Subcutaneous adipose tissue (tissue), 4 donors: ENCODE measurements around the gene TMEM95. TPM values are rescaled to one million over a fixed set of nuclear protein-coding genes. Genes with fewer than 3 reads are reported as not detected.

Experiments used
- CTCF ChIP-seq: fragments of 450-650 bp; IDR thresholded peaks from one replicate; pipeline ENCODE4 v1.5.1; 2016; ENCODE audit warnings: low read depth, mild to moderate bottlenecking, control low read depth, antibody characterized with exemption, moderate library complexity
- total RNA-seq, 4 donors: library from RNA; depleted of rRNA; stranded (reverse); fragments of >200 nt; gene quantifications; one replicate each; pipeline ENCODE4 v1.1.0, GENCODE V29; 2016

Gene TMEM95
- total RNA-seq, 4 donors from 2014 or later: not detected

GRCh38 chr17:7392696-7393612 is 38.0 kb downstream of the TMEM95 start:
- no peak for TF ChIP-seq CTCF

DNA sequence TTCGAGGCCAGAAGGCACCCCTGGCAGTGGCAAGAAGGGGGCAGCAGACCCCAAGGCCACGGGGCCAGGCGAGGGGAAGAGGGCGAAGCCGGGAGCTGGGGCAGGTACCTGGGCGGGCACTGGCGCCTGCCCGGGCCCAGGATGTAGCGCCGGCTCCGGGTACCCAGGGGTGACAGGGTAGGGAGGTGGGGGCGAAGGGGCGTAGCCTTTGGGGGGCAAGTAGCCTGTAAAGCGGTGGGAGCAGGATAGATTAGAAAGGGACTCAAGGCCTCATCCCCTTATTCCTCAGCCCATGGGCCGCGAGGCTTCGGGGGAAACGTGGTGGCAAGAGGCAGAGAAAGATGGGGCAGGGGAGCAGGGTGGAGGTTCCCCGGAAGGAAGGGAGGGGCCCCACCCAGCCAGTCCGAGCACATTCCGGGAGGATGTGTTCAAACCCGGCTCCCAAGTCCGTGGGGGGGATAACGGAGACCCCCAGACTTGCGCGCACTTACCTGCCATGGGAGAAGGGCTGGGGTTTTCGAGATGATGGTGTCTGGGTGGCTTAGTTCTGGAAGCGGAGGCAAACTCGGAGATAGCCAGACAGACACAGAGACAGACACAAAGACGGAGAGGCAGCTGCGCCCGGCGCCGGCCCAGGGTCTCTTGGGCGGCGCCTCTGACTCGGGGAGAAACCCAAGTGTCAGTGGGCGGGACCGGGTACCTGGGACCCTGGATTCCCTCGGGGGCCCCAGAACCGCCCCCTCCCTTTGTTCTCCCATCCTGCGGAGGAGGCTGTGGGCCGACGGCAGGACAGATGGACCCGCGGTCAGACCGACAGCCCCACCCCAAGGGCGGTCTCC is 38.9 kb downstream of the TMEM95 start:
- TF ChIP-seq CTCF: no peak

DNA sequence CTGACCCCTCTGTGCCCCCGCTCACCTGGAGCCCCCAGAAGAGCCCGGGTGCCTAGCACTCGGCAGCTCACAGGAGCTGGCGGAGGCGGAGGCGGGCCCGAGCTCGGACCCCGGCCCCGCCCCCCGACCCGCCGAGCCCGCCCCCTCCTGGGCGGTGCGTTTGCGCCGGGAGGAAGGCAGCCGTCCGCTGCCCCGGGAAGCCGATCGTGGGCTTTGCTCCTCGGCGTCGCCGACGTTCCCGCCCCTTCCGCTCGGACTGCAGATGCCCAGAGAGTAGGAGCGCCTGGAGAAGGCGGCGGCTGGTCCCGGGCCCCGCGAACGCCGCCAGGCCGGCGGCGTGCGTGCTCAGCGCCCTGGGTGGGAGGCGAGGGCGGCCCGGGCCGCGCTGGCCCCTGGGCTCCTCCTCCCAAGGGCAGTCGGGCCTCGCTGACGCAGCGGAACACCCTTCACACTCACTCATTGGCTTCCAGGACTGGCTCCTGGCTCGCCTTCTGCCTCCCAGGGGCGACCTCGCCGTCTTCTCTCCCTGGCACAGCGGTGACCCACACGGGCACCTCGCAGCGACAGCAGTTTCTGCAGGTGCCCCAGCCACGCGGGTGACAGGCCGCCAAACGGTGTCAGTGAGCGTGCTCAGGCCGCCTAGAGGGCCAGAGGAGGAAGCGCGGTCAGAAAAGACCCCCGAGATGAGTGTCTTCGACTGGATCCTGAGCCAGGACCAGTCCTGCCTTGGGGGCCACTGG is 39.7 kb downstream of the TMEM95 start, which contains the start of gene PLSCR3:
Gene PLSCR3 (minus strand): TSS at position 74 of the 740 bp plus-strand sequence. CDS start 415 bp downstream, outside the sequence.
- no peak for TF ChIP-seq CTCF

- TF ChIP-seq CTCF: no peak
Observed at GRCh38 chr17:7396147-7396546, 41.2 kb downstream of the TMEM95 start.

- TF ChIP-seq CTCF: no peak
Observed at GRCh38 chr17:7398612-7399011, 43.7 kb downstream of the TMEM95 start.

DNA sequence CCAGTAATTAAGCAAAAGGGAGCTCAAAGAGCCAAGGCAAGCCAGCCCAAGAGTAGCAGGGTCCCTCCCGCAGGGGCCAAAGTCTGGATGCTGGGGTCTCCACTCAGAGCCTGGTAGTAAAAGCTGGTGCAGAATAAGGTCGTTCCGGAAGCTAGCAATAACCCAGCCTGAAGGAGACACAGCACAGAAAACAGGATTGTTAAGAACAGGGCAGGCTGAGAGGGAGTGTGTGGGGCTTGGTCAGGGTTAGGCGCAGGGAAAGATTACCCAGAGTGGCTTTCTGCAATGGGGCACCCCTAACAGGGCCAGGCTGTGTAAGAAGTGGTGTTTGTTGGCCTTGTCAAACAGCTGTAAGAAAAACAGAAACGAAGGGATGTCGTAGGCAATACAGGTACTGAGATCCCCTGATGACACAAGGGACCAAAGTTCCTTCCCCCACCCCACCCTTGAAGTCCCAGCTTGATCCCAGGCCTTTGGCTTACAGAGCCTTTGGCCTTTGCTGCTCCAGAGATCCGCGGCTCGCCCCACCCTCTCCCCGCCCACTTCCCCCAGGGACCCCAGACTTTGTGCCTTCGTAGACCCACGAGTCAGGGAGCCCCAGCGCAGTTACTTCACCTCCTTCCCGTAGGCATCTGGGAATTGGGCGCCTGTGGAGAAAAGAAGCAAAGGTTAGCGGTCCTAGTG is 48.2 kb downstream of the TMEM95 start:
- no peak for TF ChIP-seq CTCF
